Left ventricle myocardium inferior (tissue), 1 donor: ENCODE data around the gene NAV1. TPM values are rescaled to one million over a fixed set of nuclear protein-coding genes. Genes with fewer than 3 reads are reported as not detected.

Source experiments
- DNase-seq: peaks from one replicate; pipeline ENCODE4 v3.0.0-alpha.2; 2020
- H3K27ac ChIP-seq: fragments of 200-600 bp; replicated peaks from 2 replicates; pipeline ENCODE4 v1.8.0; 2021
- H3K27me3 ChIP-seq: fragments of 200-600 bp; 2 replicates; pipeline ENCODE4 v1.8.0; 2021; ENCODE audit warnings: low read depth
- H3K36me3 ChIP-seq: fragments of 200-600 bp; 2 replicates; pipeline ENCODE4 v1.8.0; 2021
- H3K4me1 ChIP-seq: fragments of 200-600 bp; 2 replicates; pipeline ENCODE4 v1.8.0; 2021
- H3K4me3 ChIP-seq: fragments of 200-600 bp; 2 replicates; pipeline ENCODE4 v1.8.0; 2021; ENCODE audit warnings: mild to moderate bottlenecking, moderate library complexity
- H3K9me3 ChIP-seq: fragments of 200-600 bp; replicated peaks from 2 replicates; pipeline ENCODE4 v1.8.0; 2021
- intact Hi-C: fragments of 100-400 bp; cut with micrococcal nuclease; formaldehyde crosslinking; loops from one replicate; pipeline ENCODE4 v1.11.0; 2022
- total RNA-seq: library from RNA; stranded (reverse); fragmentation: NEBNext Ultra II Directional; extraction: Animal tissue kit (Norgen Biotek cat#: 25700); gene quantifications from one replicate; pipeline ENCODE4 v1.2.1, GENCODE V29; 2021
- TF ChIP-seq, protein P1 (sequence below): fragments of 200-600 bp; IDR thresholded peaks from 2 replicates; pipeline ENCODE4 v1.8.0; 2021; ENCODE audit warnings: antibody characterized with exemption, mild to moderate bottlenecking, borderline replicate concordance
- donor health status: DM: no; HTN: yes; CAD: no; lungs with severe emphysema.

NAV1 gene
- total RNA-seq, 1 donor from 2014 or later: 74.8 TPM

GRCh38 chr1:201560328-201561194, 21.6 kb downstream of the NAV1 start:
- Histone ChIP-seq H3K4me3 (no peak overlapping the region), H3K4me1 (peaks cover 94% of the 10 kb centered on the region), H3K27me3 (no peaks in the 10 kb centered on the region), H3K27ac (peak overlapping the region; percentile 42), H3K9me3 (no peaks in the 10 kb centered on the region), H3K36me3 (no peaks in the 10 kb centered on the region)
- intact Hi-C loops: loop anchor here (2.0 to 10.0 kb wide), 2 partner anchors 74 to 142 kb away; no protein-coding TSS in a partner anchor
- no peak for DNase-seq
- TF ChIP-seq, protein P1, sequence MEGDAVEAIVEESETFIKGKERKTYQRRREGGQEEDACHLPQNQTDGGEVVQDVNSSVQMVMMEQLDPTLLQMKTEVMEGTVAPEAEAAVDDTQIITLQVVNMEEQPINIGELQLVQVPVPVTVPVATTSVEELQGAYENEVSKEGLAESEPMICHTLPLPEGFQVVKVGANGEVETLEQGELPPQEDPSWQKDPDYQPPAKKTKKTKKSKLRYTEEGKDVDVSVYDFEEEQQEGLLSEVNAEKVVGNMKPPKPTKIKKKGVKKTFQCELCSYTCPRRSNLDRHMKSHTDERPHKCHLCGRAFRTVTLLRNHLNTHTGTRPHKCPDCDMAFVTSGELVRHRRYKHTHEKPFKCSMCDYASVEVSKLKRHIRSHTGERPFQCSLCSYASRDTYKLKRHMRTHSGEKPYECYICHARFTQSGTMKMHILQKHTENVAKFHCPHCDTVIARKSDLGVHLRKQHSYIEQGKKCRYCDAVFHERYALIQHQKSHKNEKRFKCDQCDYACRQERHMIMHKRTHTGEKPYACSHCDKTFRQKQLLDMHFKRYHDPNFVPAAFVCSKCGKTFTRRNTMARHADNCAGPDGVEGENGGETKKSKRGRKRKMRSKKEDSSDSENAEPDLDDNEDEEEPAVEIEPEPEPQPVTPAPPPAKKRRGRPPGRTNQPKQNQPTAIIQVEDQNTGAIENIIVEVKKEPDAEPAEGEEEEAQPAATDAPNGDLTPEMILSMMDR: no peak

DNA sequence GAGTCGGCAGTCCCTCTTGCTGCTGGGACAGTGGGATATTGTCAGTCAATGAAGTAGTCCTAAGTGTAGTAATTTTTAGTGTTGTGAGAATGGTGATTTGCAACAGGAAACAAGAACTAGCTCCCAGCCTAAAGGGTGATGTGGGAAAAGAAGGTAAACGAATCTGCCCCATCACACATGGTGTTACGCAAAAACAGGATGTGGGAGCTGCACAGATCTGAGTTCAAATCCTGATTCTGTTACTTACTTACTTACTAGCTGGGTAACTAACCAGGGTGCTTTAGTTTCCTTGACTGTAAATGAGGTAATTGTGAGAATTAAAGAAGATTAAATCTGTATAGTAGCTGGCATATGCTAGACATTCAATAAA, 22.3 kb downstream of the NAV1 start:
- no peaks in the 10 kb centered on the region for H3K27me3 ChIP-seq
- no peaks in the 10 kb centered on the region for H3K9me3 ChIP-seq
- H3K27ac ChIP-seq: peak overlapping the region; percentile 42
- peaks cover 94% of the 10 kb centered on the region for H3K4me1 ChIP-seq
- no peak overlapping the region for H3K4me3 ChIP-seq
- H3K36me3 ChIP-seq: no peaks in the 10 kb centered on the region
- TF ChIP-seq, protein P1: no peak
- intact Hi-C loops: loop anchor here (2.0 to 10.0 kb wide), 2 partner anchors 74 to 142 kb away; no protein-coding TSS in a partner anchor
- no peak for DNase-seq

DNA sequence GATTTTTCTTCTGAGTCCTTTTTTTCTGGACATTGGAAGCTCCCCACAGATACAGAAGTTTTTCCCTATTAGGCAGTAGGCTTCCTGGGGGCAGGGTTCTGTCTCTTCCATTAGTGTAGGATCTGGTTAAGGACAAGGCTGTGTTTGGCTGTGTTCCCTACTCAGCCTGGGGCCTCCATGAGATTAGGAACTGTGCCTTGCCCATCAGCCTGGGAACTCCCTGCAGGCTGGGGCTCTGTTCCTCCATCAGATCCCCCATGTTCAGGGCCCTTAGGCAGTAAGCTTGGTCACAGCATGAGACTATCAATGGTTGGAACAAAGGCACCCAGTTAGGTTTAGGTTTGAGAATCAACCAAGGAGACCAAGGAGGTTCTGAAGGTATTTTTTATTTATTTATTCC, 22.7 kb downstream of the NAV1 start:
- peaks cover 94% of the 10 kb centered on the region for H3K4me1 ChIP-seq
- DNase-seq: no peak
- H3K9me3 ChIP-seq: no peaks in the 10 kb centered on the region
- intact Hi-C loops: loop anchor here (2.0 to 10.0 kb wide), 2 partner anchors 73 to 141 kb away; no protein-coding TSS in a partner anchor
- no peaks in the 10 kb centered on the region for H3K27me3 ChIP-seq
- no peak overlapping the region for H3K4me3 ChIP-seq
- no peaks in the 10 kb centered on the region for H3K36me3 ChIP-seq
- TF ChIP-seq, protein P1: no peak
- peak overlapping the region; percentile 61 for H3K27ac ChIP-seq

GRCh38 chr1:201562257-201562656, 23.3 kb downstream of the NAV1 start:
- no peak for DNase-seq
- Histone ChIP-seq H3K27me3 (no peaks in the 10 kb centered on the region), H3K9me3 (no peaks in the 10 kb centered on the region), H3K27ac (peak overlapping the region; percentile 61), H3K4me1 (peaks cover 91% of the 10 kb centered on the region), H3K36me3 (no peaks in the 10 kb centered on the region), H3K4me3 (no peak overlapping the region)
- TF ChIP-seq, protein P1: no peak
- intact Hi-C loops: loop anchor here (10.0 kb wide), 1 partner anchor 73 kb away; no protein-coding TSS in a partner anchor

- H3K9me3 ChIP-seq: no peaks in the 10 kb centered on the region
- no peaks in the 10 kb centered on the region for H3K27me3 ChIP-seq
- TF ChIP-seq, protein P1: no peak
- no peak for DNase-seq
- intact Hi-C loops: loop anchor here (10.0 kb wide), 1 partner anchor 72 kb away; no protein-coding TSS in a partner anchor
- H3K4me1 ChIP-seq: peaks cover 91% of the 10 kb centered on the region
- peak overlapping the region; percentile 22 for H3K4me3 ChIP-seq
- no peaks in the 10 kb centered on the region for H3K36me3 ChIP-seq
- peak overlapping the region; percentile 61 for H3K27ac ChIP-seq
Observed at GRCh38 chr1:201562659-201563405, 23.9 kb downstream of the NAV1 start.
